Measurements from ENCODE around the gene MRNIP.

- TF ChIP-seq ESRRG (CRISPR knock-in tag; IDR thresholded peaks at IDR 0.05) (no peak), TOX (CRISPR knock-in tag; IDR thresholded peaks at IDR 0.05; ENCODE audit: borderline replicate concordance) (no peak), SNAI2 (CRISPR knock-in tag; IDR thresholded peaks at IDR 0.05) (no peak), PATZ1 (CRISPR knock-in tag; IDR thresholded peaks at IDR 0.05; ENCODE audit: borderline replicate concordance) (no peak), RARB (CRISPR knock-in tag; IDR thresholded peaks at IDR 0.05) (no peak), OSR1 (CRISPR knock-in tag; IDR thresholded peaks at IDR 0.05) (no peak), ZFP30 (CRISPR knock-in tag; IDR thresholded peaks at IDR 0.05) (no peak), TCF4 (CRISPR knock-in tag; IDR thresholded peaks at IDR 0.05; ENCODE audit: borderline replicate concordance) (no peak), CSDC2 (CRISPR knock-in tag; IDR thresholded peaks at IDR 0.05) (no peak), POU6F1 (CRISPR knock-in tag; IDR thresholded peaks at IDR 0.05; ENCODE audit: borderline replicate concordance, low read depth) (no peak), ZC3H10 (CRISPR knock-in tag; IDR thresholded peaks at IDR 0.05) (no peak), ARNTL (CRISPR knock-in tag; IDR thresholded peaks at IDR 0.05; ENCODE audit: borderline replicate concordance, low read depth) (no peak)
These were observed 15.0 kb upstream of the MRNIP start for GRCh38 chr5:179873588-179874110.
